Subcutaneous abdominal adipose tissue (tissue), 5 donors: ENCODE measurements around the gene APEH.

Source experiments
- H3K27ac ChIP-seq: one replicate; pipeline ENCODE4 v1.7.0; 2013; ENCODE audit warnings: low read depth, mild to moderate bottlenecking, inconsistent platforms, low read length, moderate library complexity
- H3K27me3 ChIP-seq, 5 donors: one replicate each; pipeline ENCODE4 v1.7.0; 2013; ENCODE audit warnings: low read length in 5 of 5, inconsistent platforms in 1 of 5; ENCODE audit not compliant: control insufficient read depth in 5 of 5, insufficient read depth in 4 of 5
- H3K36me3 ChIP-seq, 5 donors: one replicate each; pipeline ENCODE4 v1.7.0; 2013; ENCODE audit warnings: low read length in 5 of 5; ENCODE audit not compliant: control insufficient read depth in 5 of 5, insufficient read depth in 5 of 5
- H3K4me1 ChIP-seq, 5 donors: one replicate each; pipeline ENCODE4 v1.7.0; 2013; ENCODE audit warnings: low read length in 5 of 5, mild to moderate bottlenecking in 3 of 5, moderate library complexity in 1 of 5; ENCODE audit not compliant: control insufficient read depth in 5 of 5, insufficient read depth in 5 of 5
- H3K4me3 ChIP-seq, 5 donors: one replicate each; pipeline ENCODE4 v1.7.0; 2013; ENCODE audit warnings: low read length in 5 of 5, low read depth in 1 of 5
- H3K9ac ChIP-seq, 5 donors: one replicate each; pipeline ENCODE4 v1.7.0; 2013; ENCODE audit warnings: low read length in 5 of 5, mild to moderate bottlenecking in 4 of 5, moderate library complexity in 3 of 5
- H3K9me3 ChIP-seq, 5 donors: one replicate each; pipeline ENCODE4 v1.7.0; 2013; ENCODE audit warnings: low read length in 5 of 5; ENCODE audit not compliant: control insufficient read depth in 5 of 5
- donor health status: healthy.
- donor health status: healthy.
- donor health status: healthy.
- donor health status: healthy.
- donor health status: healthy.

Gene APEH

DNA sequence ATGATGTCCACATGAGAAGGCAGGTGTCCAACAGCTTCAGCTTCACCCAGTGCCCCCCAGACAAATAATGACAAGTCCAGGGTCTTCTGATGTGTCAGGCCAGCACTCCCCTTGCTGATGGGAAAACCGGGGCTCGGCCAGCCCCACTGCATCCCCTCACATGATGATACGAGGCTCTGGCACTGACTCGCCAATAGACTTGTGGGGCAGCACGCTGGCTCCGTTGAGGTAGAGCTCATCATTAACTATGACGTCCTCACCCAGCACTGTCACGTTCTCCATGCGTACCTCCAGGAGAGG lies 47.4 kb downstream of the APEH start:
- H3K27me3 ChIP-seq = peaks cover 0 to 2% (median 0%) of the 10 kb centered on the region in 5 donors
- no peak overlapping the region for H3K9ac ChIP-seq
- peaks cover 0 to 35% (median 31%) of the 10 kb centered on the region in 5 donors for H3K36me3 ChIP-seq
- H3K9me3 ChIP-seq = no peaks in the 10 kb centered on the region
- no peak overlapping the region for H3K27ac ChIP-seq
- H3K4me3 ChIP-seq = no peak overlapping the region
- peaks cover 8 to 52% (median 41%) of the 10 kb centered on the region in 5 donors for H3K4me1 ChIP-seq

DNA sequence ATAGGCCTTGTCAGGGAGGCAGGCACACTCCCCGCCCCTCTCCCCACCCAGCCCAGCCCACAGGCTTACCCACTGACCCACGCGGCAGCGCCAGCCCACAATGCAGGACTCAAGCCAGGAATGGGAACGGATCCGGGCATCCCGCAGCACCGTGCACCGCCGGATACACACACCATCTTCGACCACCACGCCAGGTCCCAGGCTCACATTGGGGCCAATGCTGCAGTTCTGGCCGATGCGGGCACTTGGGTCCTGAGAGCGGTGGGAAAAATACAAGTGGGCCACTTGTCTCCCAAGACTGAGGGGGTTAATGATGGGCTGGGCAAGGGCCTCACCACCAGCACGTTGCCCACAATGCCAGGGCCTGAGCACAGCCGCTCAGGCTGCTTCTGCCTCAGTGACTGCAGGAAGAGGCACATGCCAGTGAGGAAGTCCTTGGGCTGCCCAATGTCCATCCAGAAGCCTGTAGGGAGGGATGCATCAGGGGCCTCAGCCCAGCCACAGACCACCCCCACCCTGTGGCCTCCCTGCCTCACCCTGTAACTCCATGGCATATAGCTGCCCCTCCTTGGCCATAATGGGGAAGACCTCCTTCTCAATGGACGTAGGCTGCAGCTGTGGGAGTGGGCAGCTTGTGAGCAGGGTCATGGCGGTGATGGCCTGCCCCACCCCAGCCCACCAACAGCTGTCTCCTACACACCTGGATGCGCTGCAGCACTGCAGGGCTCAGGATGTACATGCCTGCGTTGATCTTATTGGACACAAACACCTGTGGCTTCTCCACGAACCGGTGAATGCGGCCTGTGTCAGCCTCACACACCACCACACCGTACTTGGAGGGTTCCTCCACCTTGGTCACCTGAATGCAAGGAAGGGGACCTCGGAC lies 48.0 kb downstream of the APEH start:
- peaks cover 8 to 50% (median 41%) of the 10 kb centered on the region in 5 donors for H3K4me1 ChIP-seq
- no peak overlapping the region for H3K27ac ChIP-seq
- peak overlapping the region in 2 of 5 donors; percentile 77 to 92 for H3K9ac ChIP-seq
- H3K4me3 ChIP-seq = peak overlapping the region in 3 of 5 donors; percentile 10 to 97 (median 89)
- H3K36me3 ChIP-seq = peaks cover 0 to 40% (median 35%) of the 10 kb centered on the region in 5 donors
- no peaks in the 10 kb centered on the region for H3K9me3 ChIP-seq
- H3K27me3 ChIP-seq = peaks cover 0 to 2% (median 0%) of the 10 kb centered on the region in 5 donors

DNA sequence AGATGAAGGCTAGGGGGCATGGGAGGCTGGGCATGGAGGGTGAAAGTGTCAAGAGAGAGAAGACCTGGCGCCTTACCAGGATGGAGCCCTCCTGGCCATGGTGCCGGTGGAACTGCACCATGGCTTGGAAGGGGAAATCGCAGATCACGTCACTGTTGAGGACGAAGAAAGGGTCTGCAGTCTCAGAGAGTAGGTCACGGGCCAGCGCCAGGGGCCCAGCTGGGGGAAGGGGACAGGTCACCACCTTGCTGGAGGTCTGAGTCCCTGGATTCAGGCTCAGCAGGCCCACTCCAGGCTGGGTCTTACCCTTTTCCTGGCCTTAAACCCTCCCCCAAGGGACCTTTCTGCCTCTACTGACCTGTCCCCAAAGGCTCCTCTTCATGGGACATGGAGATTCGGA lies 48.7 kb downstream of the APEH start:
- H3K4me3 ChIP-seq = peak overlapping the region; percentile 70 to 97 (median 93)
- peaks cover 0 to 48% (median 43%) of the 10 kb centered on the region in 5 donors for H3K36me3 ChIP-seq
- peak overlapping the region; percentile 81 for H3K27ac ChIP-seq
- H3K9ac ChIP-seq = peak overlapping the region; percentile 77 to 96 (median 92)
- H3K4me1 ChIP-seq = peaks cover 8 to 50% (median 41%) of the 10 kb centered on the region in 5 donors
- no peaks in the 10 kb centered on the region for H3K9me3 ChIP-seq
- peaks cover 0 to 2% (median 0%) of the 10 kb centered on the region in 5 donors for H3K27me3 ChIP-seq

DNA sequence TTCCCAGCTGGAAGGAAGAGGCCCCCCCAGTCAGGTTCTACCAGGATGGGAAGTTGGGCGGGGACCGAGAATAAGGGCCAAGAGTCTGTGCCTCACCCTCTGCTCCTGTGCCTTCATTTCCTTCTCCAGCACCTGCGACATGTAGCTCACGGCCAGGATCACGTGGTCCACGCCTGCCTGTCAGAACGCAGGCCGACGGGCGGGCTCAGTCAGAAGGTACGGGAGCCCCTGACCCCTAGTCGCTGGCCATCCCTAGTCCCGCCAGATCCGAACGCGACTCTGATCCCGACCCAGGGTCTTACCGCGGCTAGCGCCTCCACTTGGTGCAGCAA lies 49.1 kb downstream of the APEH start:
- Histone ChIP-seq H3K4me1 (peaks cover 8 to 47% (median 40%) of the 10 kb centered on the region in 5 donors), H3K9me3 (no peaks in the 10 kb centered on the region), H3K27ac (peak overlapping the region; percentile 81), H3K9ac (peak overlapping the region; percentile 77 to 96 (median 92)), H3K27me3 (peaks cover 0 to 2% (median 0%) of the 10 kb centered on the region in 5 donors), H3K36me3 (peaks cover 0 to 51% (median 46%) of the 10 kb centered on the region in 5 donors), H3K4me3 (peak overlapping the region; percentile 70 to 97 (median 93))

DNA sequence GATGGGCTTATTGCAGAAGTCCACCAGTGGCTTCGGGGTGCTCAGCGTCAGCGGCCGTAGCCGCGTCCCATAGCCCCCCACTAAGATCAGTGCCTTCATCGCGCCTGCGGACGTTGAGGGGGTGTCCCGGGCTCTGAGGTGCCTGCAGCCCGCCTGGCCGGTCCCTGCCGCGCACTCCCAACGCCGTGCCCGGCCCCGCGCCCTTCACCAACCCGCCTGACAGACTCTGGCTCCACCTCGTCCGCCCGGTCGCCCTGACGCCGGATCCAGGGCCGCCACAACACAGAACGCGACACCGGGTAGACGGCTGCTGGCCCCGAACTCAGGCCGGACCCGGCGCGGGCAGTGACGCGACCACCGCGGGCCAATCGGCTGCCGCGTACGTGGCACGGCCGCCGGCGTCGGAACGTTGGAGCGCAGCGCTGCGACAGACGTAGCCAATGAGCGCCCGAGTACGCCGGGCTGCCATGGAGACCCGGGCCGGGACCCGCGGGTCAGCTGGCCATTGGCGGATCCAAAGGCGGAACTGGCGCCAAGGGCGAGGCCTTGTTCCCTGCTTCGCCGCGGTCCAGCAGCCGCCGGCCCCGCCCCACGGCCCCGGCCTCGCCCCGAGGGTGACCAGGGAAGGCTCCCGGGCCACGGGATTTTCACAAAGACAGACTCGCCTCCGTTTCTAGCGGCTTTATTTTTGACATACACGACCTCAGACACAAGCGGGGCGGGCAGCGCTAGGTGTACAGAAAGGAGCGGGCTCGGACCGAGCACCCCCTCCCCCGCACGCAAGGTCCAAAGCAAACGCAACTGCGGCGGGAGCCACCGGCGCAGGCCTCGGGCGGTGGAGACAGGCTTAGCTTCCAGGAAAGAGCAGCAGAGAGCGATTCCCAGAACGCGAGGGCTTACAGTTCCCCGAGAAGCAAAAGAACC lies 49.7 kb downstream of the APEH start, which contains the start of gene GMPPB:
TSS of gene GMPPB (minus strand) at position 324 of the 924 bp plus-strand sequence. CDS start at position 99, 225 bp downstream.
- no peaks in the 10 kb centered on the region for H3K9me3 ChIP-seq
- H3K27me3 ChIP-seq = no peaks in the 10 kb centered on the region
- H3K36me3 ChIP-seq = peaks cover 0 to 51% (median 47%) of the 10 kb centered on the region in 5 donors
- H3K27ac ChIP-seq = peak within 1 kb of the TSS; percentile 81
- peak within 1 kb of the TSS; percentile 77 to 96 (median 92) for H3K9ac ChIP-seq
- peaks cover 8 to 41% (median 33%) of the 10 kb centered on the region in 5 donors for H3K4me1 ChIP-seq
- peak within 1 kb of the TSS; percentile 70 to 97 (median 93) for H3K4me3 ChIP-seq

DNA sequence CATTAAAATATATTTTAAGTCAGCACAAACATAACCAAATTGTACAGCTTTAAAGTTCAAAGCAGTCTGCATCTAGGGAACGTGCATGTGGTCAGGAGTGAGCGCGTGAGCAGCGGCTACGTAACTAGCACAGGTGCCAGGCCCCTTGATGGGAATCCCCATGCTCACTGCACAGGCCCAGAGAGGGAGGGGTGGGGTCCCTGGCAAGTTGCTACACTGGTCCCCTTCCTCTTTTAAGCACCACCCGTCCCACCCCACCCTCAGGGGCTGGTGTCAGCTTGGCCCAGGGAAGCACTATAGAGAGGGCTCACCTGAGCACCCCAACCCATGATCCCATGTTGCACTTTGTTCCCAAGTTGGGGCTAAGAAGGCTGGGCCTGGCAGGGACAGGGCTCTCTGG lies 50.4 kb downstream of the APEH start:
- H3K27me3 ChIP-seq = no peaks in the 10 kb centered on the region
- peaks cover 0 to 51% (median 49%) of the 10 kb centered on the region in 5 donors for H3K36me3 ChIP-seq
- peak overlapping the region in 4 of 5 donors; percentile 70 to 86 (median 80) for H3K9ac ChIP-seq
- peaks cover 8 to 35% (median 27%) of the 10 kb centered on the region in 5 donors for H3K4me1 ChIP-seq
- H3K9me3 ChIP-seq = no peaks in the 10 kb centered on the region
- peak overlapping the region; percentile 81 for H3K27ac ChIP-seq
- H3K4me3 ChIP-seq = peak overlapping the region; percentile 13 to 97 (median 79)

DNA sequence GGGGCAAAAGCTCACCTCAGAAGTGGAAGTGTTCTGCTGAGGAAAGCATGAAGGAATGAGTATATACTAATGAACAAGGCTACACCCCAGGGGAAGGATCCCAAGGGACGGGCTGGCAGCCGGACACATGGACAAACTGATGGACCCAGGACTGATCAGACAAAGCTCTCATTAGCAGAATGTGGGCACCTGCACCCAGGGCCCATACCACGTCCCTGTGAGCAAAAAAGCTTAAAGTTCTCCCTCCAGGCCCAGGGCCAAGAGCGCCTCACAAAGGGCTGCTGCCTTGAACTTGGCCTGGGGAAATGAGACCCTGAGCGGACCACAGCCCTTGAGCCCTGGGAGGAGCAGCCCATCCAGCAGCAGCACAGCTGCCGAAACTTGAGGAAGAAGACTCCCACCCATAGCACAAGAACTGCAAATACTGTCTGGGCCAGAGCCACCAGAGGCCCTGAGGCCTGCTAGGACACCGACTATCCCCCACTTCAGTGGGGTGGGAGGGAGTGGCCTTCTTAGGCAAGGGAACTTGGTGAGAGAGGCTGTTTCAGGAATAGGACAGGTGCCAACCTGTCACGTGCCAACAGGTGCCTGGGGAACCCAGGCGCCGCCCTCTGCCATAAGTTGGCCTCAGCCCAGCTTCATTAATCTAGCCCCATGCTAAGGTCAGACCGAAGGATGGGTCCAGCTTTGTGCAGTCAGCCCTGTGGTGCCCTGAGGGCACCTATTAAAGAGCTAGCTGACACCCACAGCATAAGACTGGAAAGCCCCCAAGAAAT lies 51.9 kb downstream of the APEH start:
- Histone ChIP-seq H3K9me3 (no peaks in the 10 kb centered on the region), H3K4me1 (peaks cover 8 to 27% (median 22%) of the 10 kb centered on the region in 5 donors), H3K27me3 (no peaks in the 10 kb centered on the region), H3K27ac (no peak overlapping the region), H3K4me3 (no peak overlapping the region), H3K9ac (peak overlapping the region in 1 of 5 donors; percentile 10), H3K36me3 (peaks cover 0 to 54% (median 50%) of the 10 kb centered on the region in 5 donors)

DNA sequence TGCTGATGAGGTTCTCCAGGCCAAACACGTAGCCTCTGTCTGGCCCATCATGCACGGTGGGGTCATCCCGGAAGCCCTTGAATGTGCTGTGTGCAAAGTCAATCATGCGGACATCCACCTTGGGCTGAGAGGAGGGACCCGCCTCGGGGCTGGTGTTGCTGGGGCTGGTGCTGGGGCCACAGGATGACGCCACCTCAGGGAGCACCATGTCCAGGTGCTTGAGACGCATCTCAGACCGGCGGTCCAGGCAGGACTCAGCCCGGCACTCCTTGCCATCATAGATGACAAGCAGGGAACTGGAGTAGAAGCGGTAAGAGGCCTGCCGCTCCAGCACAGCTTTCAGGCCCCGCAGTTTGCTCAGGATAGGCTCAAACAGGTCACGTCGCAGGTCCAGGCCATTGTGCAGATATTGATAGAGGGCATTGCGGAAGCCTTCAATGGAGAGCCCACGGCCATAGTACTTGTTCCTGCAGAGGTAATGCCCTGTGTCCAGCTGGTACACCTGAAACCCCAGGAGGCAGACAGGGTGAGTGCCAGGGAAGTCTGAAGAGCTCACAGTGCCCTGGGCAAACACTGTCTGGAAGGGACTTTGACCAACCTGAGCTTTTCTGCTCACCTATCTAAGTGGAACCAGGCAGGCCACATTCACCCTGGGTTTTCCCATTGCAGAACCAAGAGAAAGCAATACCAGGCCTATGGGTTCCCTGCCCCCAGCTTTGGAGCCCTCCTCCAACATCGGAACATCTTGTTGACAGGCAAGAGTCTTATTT lies 53.2 kb downstream of the APEH start:
- peaks cover 8 to 23% (median 22%) of the 10 kb centered on the region in 5 donors for H3K4me1 ChIP-seq
- H3K27ac ChIP-seq = no peak overlapping the region
- peaks cover 0 to 54% (median 49%) of the 10 kb centered on the region in 5 donors for H3K36me3 ChIP-seq
- H3K4me3 ChIP-seq = no peak overlapping the region
- H3K9ac ChIP-seq = no peak overlapping the region
- H3K27me3 ChIP-seq = no peaks in the 10 kb centered on the region
- H3K9me3 ChIP-seq = no peaks in the 10 kb centered on the region
